Natural killer cell (primary cell): Measurements from ENCODE around the gene TAGAP. TPM values are rescaled to one million over a fixed set of nuclear protein-coding genes. Genes with fewer than 3 reads are reported as not detected.

Source experiments
- ATAC-seq, 3 donors: fragments of 150-1000 bp in 2 of 3; fragments of 200-7000 bp in 1 of 3; cut with Tn5 transposase; 1 replicate in 1 of 3; 2 replicates in 2 of 3; pipeline ENCODE4 v1.10.0; 2021; ENCODE audit warnings: mild to moderate bottlenecking in 2 of 3, moderate library complexity in 2 of 3
- DNase-seq, 2 donors: peaks; one replicate each; pipeline versions ENCODE4 v3.0.0 to v3.0.0-alpha.2; 2013 to 2021; ENCODE audit warnings: mixed read lengths in 1 of 2
- H3K27ac ChIP-seq: one replicate; pipeline ENCODE4 v1.5.1; 2013; ENCODE audit warnings: mild to moderate bottlenecking, low read length
- H3K27me3 ChIP-seq: one replicate; pipeline ENCODE4 v1.6.1; 2013; ENCODE audit warnings: low read length; ENCODE audit not compliant: control insufficient read depth, insufficient read depth
- H3K36me3 ChIP-seq: one replicate; pipeline ENCODE4 v1.6.1; 2013; ENCODE audit warnings: low read length; ENCODE audit not compliant: control insufficient read depth, insufficient read depth
- H3K4me1 ChIP-seq: one replicate; pipeline ENCODE4 v1.6.1; 2013; ENCODE audit warnings: low read length; ENCODE audit not compliant: control insufficient read depth, insufficient read depth
- H3K4me3 ChIP-seq: one replicate; pipeline ENCODE4 v1.5.1; 2013; ENCODE audit warnings: low read length
- H3K9me3 ChIP-seq: one replicate; pipeline ENCODE4 v1.6.1; 2013; ENCODE audit warnings: low read length; ENCODE audit not compliant: control insufficient read depth, insufficient read depth
- H3K27ac Mint-ChIP-seq, 2 donors: one replicate each; pipeline ENCODE4 v1.8.0; 2022; ENCODE audit warnings: mild to moderate bottlenecking in 2 of 2, mixed read lengths in 2 of 2, moderate library complexity in 1 of 2
- H3K27me3 Mint-ChIP-seq, 2 donors: one replicate each; pipeline ENCODE4 v1.8.0; 2022; ENCODE audit warnings: low read depth in 2 of 2, mixed read lengths in 2 of 2
- H3K36me3 Mint-ChIP-seq: one replicate; pipeline ENCODE4 v1.8.0; 2022; ENCODE audit warnings: mixed read lengths
- H3K4me1 Mint-ChIP-seq, 2 donors: one replicate each; pipeline ENCODE4 v1.8.0; 2022; ENCODE audit warnings: mixed read lengths in 2 of 2
- H3K4me3 Mint-ChIP-seq: one replicate; pipeline ENCODE4 v1.8.0; 2022; ENCODE audit warnings: mild to moderate bottlenecking, moderate library complexity, mixed read lengths
- H3K9me3 Mint-ChIP-seq, 2 donors: one replicate each; pipeline ENCODE4 v1.8.0; 2022; ENCODE audit warnings: mixed read lengths in 2 of 2
- WGBS: methylation state at CpG from one replicate; pipeline ENCODE4 v1.1.7; 2013; ENCODE audit warnings: missing lambda C conversion rate; ENCODE audit not compliant: insufficient coverage; 5-methylcytosine and 5-hydroxymethylcytosine counted together
- intact Hi-C: fragments of 100-400 bp; cut with micrococcal nuclease; formaldehyde crosslinking; loops from one replicate; pipeline ENCODE4 v1.14.2; 2022
- total RNA-seq, 4 donors: library from RNA; stranded (reverse); fragments of 120-200 nt in 1 of 4; gene quantifications; one replicate each; pipeline versions ENCODE4 v1.2.3 to v1.2.4, GENCODE V29; 2013 to 2022
- TF ChIP-seq, protein P1 (sequence below): fragments of 200-600 bp; IDR thresholded peaks from one replicate; pipeline ENCODE4 v1.8.0; 2022; ENCODE audit warnings: antibody characterized with exemption

TAGAP gene
- total RNA-seq, 3 donors from 2014 or later (not counting 1 experiment from before 2014, with no cell fraction given), result 139 to 291 (median 178) TPM

DNA sequence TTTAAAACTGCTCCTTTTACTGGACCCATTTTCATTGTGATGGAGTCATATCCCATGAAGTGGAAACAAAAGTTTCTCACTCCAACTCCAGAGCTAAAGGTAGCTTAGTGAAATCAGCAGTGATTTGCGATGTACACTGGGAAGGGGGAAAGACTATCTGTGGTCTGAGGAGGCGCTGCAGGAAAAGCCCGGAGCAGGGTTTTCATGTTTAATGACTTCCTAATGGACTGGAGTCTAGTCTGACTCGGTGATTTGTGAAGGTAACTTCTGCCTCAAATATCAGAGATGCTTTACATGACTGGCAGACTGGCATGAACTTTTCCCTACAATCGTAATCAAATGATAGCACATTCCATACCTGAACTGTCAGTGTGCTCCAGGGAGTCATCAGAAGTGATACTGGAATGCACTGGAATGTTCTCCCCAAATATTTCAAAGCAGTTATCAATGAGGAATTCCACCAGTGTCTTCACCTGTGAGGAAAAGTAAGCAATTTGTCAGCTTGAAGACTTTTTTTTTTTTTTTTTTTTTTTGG, 7.0 kb downstream of the TAGAP start:
- H3K9me3 ChIP-seq, result no peaks in the 10 kb centered on the region
- H3K27ac ChIP-seq, result peak overlapping the region; percentile 87
- peak overlapping the region; percentile 91 for H3K4me3 Mint-ChIP-seq
- H3K27me3 ChIP-seq, result no peaks in the 10 kb centered on the region
- no peaks in the 10 kb centered on the region for H3K9me3 Mint-ChIP-seq
- H3K4me3 ChIP-seq, result no peak overlapping the region
- H3K4me1 ChIP-seq, result peaks cover 64% of the 10 kb centered on the region
- H3K27me3 Mint-ChIP-seq, result no peaks in the 10 kb centered on the region
- intact Hi-C loops, result loop anchor here (2.0 to 5.0 kb wide), 4 partner anchors 29 to 1276 kb away; no protein-coding TSS in a partner anchor
- peaks cover 80% of the 10 kb centered on the region for H3K36me3 ChIP-seq
- ATAC-seq, result no peak
- peaks cover 47% of the 10 kb centered on the region for H3K36me3 Mint-ChIP-seq
- no peak for DNase-seq
- WGBS, result 92% methylated on average over 5 of the region's 5 CpGs
- H3K27ac Mint-ChIP-seq, result peak overlapping the region; percentile 97
- peaks cover 78 to 83% of the 10 kb centered on the region in 2 donors for H3K4me1 Mint-ChIP-seq
- TF ChIP-seq, protein P1, sequence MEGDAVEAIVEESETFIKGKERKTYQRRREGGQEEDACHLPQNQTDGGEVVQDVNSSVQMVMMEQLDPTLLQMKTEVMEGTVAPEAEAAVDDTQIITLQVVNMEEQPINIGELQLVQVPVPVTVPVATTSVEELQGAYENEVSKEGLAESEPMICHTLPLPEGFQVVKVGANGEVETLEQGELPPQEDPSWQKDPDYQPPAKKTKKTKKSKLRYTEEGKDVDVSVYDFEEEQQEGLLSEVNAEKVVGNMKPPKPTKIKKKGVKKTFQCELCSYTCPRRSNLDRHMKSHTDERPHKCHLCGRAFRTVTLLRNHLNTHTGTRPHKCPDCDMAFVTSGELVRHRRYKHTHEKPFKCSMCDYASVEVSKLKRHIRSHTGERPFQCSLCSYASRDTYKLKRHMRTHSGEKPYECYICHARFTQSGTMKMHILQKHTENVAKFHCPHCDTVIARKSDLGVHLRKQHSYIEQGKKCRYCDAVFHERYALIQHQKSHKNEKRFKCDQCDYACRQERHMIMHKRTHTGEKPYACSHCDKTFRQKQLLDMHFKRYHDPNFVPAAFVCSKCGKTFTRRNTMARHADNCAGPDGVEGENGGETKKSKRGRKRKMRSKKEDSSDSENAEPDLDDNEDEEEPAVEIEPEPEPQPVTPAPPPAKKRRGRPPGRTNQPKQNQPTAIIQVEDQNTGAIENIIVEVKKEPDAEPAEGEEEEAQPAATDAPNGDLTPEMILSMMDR, result no peak

- peaks cover 73% of the 10 kb centered on the region for H3K36me3 ChIP-seq
- WGBS, result 76% methylated on average over 14 of the region's 14 CpGs
- H3K4me1 ChIP-seq, result peaks cover 60% of the 10 kb centered on the region
- H3K9me3 ChIP-seq, result no peaks in the 10 kb centered on the region
- DNase-seq (peak; percentile 38 to 56), ATAC-seq (peak; percentile 28 to 43 (median 37))
- H3K9me3 Mint-ChIP-seq, result no peaks in the 10 kb centered on the region
- no peak overlapping the region for H3K4me3 ChIP-seq
- H3K27ac Mint-ChIP-seq, result peak overlapping the region; percentile 97
- intact Hi-C loops, result loop anchor here (5.0 kb wide), 1 partner anchor 1274 kb away; no protein-coding TSS in a partner anchor
- peak overlapping the region; percentile 46 for H3K27ac ChIP-seq
- H3K4me1 Mint-ChIP-seq, result peaks cover 73 to 75% of the 10 kb centered on the region in 2 donors
- peak overlapping the region; percentile 67 for H3K4me3 Mint-ChIP-seq
- H3K27me3 Mint-ChIP-seq, result no peaks in the 10 kb centered on the region
- peaks cover 35% of the 10 kb centered on the region for H3K36me3 Mint-ChIP-seq
- TF ChIP-seq, protein P1, result no peak
- no peaks in the 10 kb centered on the region for H3K27me3 ChIP-seq
Observed at GRCh38 chr6:159036673-159037072, 8.1 kb downstream of the TAGAP start.

GRCh38 chr6:159035891-159036290, 8.9 kb downstream of the TAGAP start:
- no peaks in the 10 kb centered on the region for H3K9me3 ChIP-seq
- Mint-ChIP-seq H3K27me3 (no peaks in the 10 kb centered on the region), H3K4me1 (peaks cover 65 to 69% of the 10 kb centered on the region in 2 donors), H3K27ac (peak overlapping the region; percentile 97), H3K9me3 (no peaks in the 10 kb centered on the region), H3K36me3 (peaks cover 29% of the 10 kb centered on the region), H3K4me3 (peak overlapping the region; percentile 67)
- no peaks in the 10 kb centered on the region for H3K27me3 ChIP-seq
- H3K27ac ChIP-seq, result peak overlapping the region; percentile 46
- no peak overlapping the region for H3K4me3 ChIP-seq
- 90% methylated on average over 17 of the region's 17 CpGs for WGBS
- no peak for DNase-seq
- no peak for ATAC-seq
- H3K36me3 ChIP-seq, result peaks cover 65% of the 10 kb centered on the region
- TF ChIP-seq, protein P1, result no peak
- intact Hi-C loops, result loop anchor here (5.0 kb wide), 1 partner anchor 1274 kb away; no protein-coding TSS in a partner anchor
- peaks cover 52% of the 10 kb centered on the region for H3K4me1 ChIP-seq
